Fibroblast of gingiva (primary cell): ENCODE data around the gene ZIC1.
A peak's percentile ranks its signal among the peaks of the same experiment; 100 is the strongest.

Experiments
- DNase-seq: peaks from one replicate; pipeline ENCODE4 v3.0.0-alpha.2; 2011; ENCODE audit warnings: low read depth

ZIC1 gene

GRCh38 chr3:147422601-147423536, 13.7 kb downstream of the ZIC1 start:
- no peak for DNase-seq

- DNase-seq = no peak
These were observed 14.3 kb downstream of the ZIC1 start for GRCh38 chr3:147423537-147423797.

- no peak for DNase-seq
These were observed 14.8 kb downstream of the ZIC1 start for GRCh38 chr3:147423798-147424580.

GRCh38 chr3:147424581-147425387, 15.6 kb downstream of the ZIC1 start:
- no peak for DNase-seq

- DNase-seq = no peak
These were observed 16.3 kb downstream of the ZIC1 start for GRCh38 chr3:147425388-147425850.

GRCh38 chr3:147426931-147427330, 17.8 kb downstream of the ZIC1 start:
- no peak for DNase-seq

- DNase-seq = no peak
These were observed 18.6 kb downstream of the ZIC1 start for GRCh38 chr3:147427746-147428145.

GRCh38 chr3:147428326-147428725, 19.2 kb downstream of the ZIC1 start:
- no peak for DNase-seq

GRCh38 chr3:147428754-147429153, 19.6 kb downstream of the ZIC1 start:
- DNase-seq = no peak

GRCh38 chr3:147431751-147432150, 22.6 kb downstream of the ZIC1 start:
- DNase-seq = peak; percentile 82

- DNase-seq = no peak
These were observed 38.1 kb downstream of the ZIC1 start for GRCh38 chr3:147447224-147447623.

GRCh38 chr3:147449669-147450068, 40.5 kb downstream of the ZIC1 start:
- no peak for DNase-seq

- DNase-seq = peak; percentile 6
These were observed 50.0 kb downstream of the ZIC1 start for GRCh38 chr3:147458995-147459704.

GRCh38 chr3:147462856-147463255, 53.7 kb downstream of the ZIC1 start:
- peak; percentile 24 for DNase-seq
